Stimulated activated CD4-positive, alpha-beta T cell treated with anti-CD3 and anti-CD28 coated beads, Interleukin-15, amount 100 ng/mL, for 48 hours (primary cell): ENCODE results near the gene GPR37.

Experiments
- DNase-seq, 2 donors: peaks; one replicate each; pipeline ENCODE4 v3.0.0-alpha.2; 2020; ENCODE audit warnings: low read depth in 2 of 2

Gene GPR37, protein sequence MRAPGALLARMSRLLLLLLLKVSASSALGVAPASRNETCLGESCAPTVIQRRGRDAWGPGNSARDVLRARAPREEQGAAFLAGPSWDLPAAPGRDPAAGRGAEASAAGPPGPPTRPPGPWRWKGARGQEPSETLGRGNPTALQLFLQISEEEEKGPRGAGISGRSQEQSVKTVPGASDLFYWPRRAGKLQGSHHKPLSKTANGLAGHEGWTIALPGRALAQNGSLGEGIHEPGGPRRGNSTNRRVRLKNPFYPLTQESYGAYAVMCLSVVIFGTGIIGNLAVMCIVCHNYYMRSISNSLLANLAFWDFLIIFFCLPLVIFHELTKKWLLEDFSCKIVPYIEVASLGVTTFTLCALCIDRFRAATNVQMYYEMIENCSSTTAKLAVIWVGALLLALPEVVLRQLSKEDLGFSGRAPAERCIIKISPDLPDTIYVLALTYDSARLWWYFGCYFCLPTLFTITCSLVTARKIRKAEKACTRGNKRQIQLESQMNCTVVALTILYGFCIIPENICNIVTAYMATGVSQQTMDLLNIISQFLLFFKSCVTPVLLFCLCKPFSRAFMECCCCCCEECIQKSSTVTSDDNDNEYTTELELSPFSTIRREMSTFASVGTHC

DNA sequence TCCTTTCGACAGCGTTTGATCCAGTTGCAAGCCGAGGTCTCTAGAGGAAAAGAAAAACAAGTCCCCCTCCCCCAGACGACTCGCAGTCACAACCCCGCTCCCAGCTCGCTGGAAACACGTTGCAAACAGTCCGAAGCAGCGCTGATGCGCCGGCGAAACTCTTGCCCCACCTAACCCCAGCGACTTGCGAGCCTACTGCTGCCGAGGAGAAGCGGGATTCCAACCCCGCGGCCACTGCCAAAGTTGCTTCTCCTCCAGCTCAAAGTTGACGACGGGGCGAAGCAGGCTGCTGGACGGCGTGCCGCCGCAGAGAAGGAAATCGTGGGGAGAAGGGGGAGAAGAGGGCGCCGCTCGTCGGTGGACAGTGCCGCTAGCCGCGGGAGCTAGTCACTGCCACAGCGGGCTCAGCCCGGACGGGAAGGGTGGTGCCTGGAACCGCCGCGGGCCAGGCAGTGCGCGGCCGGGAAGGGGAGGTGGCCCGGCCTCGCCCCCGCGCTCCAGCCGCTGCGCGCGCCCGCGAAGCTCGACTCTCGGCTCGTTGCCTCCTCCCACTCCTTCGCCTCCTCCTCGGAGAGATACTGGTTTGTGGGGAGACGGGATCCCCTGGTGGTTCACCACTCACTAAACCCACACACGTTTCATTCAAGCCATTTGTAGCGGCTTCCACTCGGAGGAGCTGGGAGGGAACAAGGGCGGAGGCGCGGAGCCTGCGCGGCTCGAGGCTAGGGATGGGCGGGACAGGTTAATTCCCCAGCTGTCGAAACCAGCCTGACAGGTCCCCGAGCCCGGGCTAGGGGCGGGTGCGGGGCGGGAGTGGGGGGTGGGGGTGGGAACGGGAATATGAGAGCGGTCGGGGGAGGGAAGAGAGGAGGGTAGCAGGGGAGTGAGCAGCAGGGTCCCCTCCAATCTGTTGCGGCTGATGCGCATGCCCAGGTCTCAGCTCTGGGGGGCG is at the start of gene GPR37:
TSS of gene GPR37 (minus strand) at position 392 of the 952 bp plus-strand sequence. CDS start 816 bp downstream, outside the sequence.
- peak in 1 of 2 donors; percentile 22 for DNase-seq

DNA sequence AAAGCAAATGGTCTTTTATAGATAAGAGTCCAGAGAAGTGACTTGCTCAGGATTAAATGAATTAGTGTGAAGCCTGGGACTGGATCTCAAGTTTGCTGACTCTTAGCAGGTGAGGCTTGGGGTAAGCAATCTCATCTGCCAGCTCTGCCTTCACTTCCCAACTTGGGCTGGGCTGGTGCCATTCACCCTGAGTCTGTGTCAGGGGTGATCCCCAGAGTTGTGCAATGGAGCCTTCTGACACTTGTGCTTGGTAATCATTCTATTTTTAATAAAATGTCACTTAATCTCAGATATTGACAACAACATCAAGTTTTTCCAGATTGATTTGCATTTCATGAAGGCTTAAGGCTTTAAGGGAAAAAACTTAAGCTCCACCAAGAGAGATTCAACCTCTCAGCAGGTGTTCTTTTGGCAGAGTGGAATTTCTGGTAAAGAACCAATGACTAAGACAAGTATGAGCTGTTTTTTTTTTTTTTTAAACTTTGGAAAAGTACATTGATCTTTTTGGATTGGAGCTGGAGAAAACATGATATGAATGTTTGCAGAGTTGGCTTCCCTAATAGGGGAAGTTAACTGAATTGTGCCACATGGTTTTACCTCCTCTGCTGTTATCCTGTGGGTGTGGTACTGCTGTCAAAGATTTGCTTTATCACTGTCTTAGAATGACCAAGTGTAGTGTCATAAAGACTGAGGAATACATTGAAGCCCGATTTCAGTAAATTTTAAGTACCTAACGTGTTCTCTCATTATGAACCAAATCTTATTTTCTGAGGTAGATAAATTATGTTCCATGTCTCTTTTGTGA is 48.6 kb upstream of the GPR37 start:
- no peak for DNase-seq

DNA sequence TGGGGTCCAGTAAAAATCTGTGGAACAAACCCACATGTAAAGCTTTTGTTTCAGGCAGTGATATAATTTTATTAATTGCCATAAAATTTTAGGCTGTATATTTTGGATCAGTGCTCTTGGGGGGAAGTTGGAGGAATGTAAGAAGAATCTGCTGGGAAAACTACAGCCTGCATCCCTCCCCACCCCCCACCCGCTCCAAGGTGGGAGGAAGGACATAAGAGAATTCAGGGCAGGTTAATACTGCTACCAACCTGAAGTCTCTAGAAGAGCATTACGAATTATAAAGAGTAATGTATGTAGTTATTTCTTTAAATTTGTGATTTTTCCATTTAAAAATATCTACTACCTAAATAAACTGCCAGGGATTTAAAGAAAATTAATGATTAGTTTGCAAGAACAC is 47.2 kb upstream of the GPR37 start:
- no peak for DNase-seq

DNA sequence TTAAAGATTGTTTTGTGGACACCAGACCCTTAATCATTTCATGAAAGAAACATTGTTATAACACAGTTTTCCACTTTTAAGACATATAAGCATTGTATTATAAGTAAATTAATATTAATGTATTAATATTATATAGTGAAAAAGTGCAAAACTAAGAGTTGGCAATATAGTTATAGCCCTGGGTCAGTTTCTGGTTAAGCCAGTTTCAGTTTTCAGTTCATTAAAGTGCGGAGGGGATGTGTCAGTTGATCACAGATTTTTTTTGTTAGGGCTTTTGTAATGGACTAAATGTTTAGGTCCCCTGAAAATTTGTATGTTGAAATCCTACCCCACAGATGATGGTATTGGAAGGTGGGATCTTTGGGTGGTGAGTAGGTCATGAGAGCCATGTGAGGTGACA is 45.7 kb upstream of the GPR37 start:
- DNase-seq, result no peak

DNA sequence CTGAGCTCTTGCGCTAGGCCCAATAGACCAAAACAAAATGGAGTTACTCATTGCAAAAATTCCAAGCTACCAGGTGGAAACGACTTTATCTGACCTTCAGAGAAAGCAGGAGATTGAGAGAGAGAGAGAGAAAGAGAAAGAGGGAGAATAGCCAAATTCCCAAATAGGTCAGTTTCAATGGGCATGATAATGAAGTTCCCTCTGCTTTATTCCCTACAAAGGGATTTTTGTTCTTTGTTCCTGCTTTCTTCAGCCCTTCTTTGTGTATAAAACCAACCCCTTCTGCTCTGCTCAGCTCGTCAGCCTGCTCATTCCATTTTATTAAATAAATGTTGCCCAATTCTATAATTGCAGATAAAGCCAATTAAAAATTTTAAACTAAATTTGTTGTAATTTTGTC is 45.0 kb upstream of the GPR37 start:
- DNase-seq, result no peak

DNA sequence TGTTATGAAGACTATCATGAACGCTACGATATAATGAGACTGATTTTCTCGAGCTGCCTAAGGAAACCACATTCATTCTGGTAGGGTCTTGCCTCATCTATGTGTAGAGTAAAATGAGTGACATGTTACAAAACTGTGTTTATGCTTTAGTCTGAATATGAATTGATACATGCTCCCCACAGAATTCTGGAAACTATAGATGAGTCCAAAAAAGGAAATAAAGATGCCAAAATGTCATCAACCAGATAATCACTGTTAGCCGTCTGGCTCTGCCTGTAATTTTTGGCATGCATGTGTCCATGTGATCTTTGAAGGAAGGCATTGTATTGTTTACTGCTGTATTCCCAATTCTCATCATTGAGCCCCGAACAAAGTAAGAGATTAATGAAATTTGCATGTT is 42.6 kb upstream of the GPR37 start:
- DNase-seq, result no peak

DNA sequence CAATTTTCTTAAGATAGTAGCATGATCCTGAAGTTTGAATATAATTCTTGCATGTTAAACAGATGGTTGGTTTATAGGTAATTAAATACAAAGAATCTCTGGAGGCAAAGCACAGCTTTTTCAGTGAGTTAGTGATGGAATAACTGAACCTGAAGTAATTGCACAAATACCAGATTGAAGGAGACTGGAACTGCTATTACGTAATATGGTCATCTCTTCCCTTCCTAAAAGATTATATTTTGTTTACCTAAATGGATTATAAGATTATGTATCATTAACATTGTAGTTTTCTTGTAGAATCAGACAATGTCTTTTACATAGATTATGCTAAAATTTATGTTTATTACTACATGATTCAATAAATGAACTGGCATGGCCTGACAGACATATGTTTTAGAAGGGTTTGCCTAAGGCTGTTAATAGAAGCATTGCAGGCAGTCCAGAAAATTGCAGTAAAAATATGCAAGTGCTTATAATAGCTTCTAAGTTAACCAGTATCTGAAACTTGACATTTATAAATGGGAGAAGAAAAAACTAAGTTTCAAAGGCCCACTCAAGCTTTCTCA is 35.8 kb upstream of the GPR37 start:
- DNase-seq, result no peak

DNA sequence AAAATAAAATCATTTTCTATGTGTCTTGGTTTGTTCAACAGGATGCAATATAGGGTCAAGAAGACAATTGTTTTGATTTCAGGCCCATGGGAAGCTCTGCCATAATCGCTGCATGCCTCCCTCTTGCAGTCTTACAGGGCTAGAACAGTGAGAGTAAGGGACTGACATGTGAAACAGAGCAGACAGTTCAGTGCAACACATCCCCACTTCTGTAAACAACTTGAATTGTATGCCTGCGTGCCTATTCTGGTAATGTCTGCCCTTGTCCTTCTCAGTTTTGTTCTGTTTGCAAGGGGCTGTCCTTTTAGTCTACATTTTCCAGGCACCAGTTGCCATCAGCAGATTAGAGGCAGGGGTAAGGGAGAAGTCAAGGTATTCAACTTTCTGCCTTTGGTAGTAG is 34.8 kb upstream of the GPR37 start:
- DNase-seq, result no peak

DNA sequence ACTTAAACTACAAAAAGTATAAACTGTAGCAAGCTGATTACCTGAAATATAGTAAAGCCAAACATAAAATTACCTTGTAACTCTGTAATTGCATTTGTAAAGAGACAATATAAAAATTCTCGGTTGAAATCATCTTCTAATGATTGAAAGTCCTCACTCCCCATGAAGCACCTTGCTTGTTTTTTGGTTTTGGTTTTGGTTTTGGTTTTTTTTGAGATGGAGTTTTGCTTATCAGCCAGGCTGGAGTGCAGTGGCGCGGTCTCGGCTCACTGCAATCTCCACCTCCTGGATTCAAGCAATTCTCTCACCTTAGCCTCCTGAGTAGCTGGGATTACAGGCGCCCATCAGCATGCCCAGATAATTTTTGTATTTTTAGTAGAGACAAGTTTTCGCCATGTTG is 33.9 kb upstream of the GPR37 start:
- no peak for DNase-seq

DNA sequence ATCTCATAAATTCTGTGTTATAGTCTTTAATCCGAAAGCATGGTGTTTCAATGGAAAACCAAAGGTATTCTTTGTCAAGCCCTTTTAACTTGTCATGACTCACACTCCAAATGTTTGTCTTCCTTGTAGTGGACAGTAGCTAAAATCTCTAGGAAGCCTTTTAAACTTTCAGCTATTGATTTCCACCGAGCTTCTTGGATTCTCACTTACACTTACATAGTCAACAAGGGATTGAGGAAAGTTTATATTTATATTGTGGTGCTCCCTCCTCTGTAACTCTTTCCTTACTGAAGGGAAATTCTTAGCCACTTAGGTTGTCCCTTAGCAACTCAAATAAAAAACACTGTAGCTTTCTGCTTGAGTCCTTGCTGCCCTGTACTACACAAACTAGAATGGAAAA is 31.2 kb upstream of the GPR37 start:
- no peak for DNase-seq

DNA sequence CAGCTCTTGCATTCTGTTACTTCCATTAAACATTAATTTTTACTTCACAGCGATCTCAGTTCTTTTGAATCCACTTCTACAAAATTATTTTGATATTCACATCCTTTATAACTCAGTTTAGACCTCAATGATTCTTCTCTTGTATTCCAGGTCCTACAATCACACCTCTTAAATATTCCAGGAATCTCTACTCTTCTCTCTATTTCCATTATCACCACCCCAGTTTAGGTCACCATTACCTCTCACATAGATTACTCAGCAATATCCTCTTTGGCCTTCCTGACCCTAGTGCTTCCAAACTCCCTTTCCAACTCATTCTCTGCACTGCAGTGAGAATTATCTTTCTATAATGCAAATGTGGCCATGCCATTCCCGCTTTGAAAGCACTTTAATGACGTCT is 27.1 kb upstream of the GPR37 start:
- DNase-seq, result no peak

DNA sequence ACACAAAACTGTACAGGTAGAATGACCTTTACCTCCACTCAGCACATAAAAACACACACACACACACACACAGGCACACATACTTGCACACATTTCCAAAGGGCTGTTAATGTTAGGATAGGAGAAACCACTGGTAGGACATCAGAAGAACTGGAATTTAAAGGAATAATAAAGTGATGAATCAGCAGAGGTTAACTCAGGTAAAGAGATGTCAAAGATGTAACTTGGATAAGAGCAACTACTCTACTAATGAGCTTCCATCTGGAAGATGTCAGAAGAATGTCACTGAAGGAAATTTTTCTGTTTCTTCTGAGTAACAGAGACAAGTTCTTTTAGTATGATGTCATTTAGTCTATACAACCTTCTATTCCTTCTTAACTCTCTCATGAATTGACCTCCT is 26.4 kb upstream of the GPR37 start:
- no peak for DNase-seq

DNA sequence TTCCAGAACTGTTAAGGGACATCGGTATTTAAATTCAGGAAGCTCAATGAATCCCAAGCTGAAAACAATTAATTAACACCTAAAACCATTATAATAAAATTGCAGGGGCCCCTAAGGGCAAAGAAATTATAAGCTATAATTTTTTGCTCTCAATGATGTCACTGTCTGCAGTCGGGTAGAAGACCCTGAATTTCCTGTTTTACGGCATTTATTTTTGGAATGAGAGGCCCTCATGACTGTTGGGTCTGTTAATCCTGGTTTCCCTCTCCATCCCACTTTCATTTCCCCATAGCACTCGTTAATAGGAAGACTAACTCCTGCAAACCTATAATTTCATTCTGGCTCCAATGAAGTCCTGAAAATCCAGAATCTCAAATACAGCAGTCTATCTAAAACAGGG is 25.8 kb upstream of the GPR37 start:
- DNase-seq, result no peak

DNA sequence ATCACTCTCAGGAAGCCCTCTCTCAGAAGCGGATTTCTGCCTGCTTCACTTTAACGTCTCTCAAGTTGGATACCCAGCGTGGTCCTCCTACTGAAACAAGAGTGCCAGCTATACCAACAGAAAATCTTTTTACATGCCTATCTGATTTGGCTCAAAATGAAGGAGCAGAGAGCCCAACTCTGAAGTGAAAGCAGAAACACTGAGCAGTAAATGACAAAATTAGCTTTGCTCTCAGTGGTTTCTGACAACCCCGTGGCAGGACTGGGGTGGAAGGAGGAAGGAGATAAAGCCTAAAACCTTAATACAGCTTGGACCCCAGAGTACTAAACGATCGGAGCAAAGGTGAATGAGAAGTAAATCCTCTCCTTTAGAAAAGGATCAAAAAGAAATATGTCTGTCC is 25.1 kb upstream of the GPR37 start:
- DNase-seq, result no peak

DNA sequence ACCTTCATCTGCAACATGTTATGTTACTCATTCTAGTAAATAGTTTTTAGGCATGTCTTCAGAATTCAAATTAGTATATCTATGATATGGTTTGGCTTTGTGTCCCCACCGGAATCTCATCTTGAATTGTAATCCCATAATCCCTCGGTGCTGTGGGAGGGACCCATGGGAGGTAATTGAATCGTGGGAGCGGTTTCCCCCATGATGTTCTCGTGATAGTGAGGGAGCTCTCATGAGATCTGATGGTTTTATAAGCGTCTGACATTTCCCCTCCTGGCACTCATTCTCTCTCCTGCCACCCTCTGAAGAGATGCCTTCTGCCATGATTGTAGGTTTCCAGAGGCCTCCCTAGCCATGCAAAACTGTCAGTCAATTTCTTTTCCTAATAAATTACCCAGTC is 20.4 kb upstream of the GPR37 start:
- no peak for DNase-seq

DNA sequence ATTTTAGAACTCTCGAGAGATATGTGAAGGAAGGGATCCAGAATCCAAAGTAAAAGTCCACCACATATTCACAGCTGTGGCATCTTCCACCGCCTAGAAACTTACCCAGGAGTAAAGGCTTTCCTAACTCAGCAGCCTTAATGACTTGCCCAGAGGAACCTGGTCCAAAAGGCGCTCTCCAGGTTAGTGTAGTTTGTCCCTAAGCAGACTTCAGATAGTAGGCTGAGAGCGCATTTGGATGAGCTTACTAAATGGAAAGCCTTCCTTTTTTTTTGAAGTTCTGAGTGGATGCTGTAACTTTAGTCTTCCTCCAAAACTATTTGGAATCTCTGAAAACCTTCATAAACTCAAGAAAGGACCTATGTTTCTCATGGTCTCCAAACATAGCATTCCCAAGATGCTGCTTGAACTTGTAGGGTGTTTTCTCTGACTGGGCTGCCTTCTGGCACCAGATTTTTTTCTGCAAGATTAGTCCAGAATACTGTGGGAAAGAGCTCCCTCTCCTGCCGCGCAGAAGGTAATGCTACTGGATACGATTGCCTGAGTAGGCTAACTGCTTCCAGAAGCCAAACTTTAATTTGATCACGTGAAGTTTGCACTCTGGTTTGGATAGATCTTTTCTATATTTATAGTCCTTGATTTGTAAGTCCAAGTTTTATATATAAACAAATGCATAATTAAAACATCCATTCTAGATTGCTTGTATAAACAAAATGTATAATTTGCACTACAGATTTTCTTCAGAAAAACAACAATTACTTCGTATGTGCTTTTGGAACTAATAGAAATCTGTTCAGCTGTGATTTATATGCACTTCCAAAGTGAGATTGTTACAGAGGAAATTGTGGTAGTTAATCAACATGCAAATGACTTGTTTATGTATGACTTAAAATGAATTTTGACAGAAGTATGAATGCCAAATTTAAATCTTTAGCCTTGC is 19.6 kb upstream of the GPR37 start:
- DNase-seq, result peak in 1 of 2 donors; percentile 4

DNA sequence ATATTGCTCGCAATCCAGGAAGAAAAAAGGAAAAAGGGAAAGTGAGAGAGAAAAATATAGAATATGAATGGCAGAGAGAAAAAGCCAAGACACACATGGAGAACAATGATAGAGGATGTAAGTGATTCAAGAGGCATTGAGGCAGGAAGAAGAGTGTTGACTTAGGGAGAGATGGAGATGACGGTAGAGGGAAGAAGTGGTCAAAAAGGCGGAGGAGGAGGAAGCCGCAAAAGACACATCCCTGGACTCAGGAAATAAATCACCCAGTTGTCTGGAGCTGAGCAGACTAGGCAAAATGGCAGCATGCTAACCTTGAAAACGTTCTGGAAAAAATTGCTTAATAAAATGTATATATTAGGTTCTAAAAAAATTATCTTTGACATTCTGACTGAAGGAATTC is 17.7 kb upstream of the GPR37 start:
- DNase-seq, result no peak

DNA sequence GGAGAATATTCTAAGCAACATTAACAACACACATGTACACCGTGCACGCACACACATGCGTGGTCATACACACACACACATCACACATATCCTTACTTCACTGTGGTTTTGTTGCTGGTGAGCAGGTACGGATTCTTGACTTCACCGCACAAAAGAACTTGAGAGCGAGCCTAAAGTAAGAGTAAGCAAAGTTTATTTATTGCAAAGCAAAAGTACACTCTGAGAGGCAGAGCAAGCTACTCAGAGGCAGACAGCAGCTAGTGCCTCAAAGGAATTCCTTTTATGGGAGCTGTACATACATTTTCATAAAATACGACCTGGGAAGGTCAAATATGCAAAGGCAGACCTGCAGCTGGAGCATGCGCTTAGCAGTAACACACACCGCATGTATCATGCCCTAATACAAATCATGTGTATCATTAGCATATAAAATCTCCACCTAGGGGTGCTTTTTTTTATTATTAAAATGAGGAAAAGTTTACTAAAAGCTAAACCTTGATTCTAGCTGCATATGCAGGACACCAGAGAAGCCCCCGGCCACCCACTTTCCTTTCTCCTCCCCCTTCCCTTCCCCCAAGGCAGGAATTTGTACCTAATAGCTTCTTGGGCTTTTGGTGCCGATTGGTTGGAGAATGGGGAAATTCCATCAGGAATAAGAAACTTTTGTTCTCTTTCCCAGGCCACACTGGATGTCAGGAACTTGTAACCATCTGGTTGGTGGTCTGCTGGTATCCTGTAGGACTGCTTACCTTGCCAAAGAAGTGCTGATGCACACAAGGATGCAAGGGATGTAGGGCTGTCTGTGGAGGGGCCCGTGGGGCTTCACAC is 16.5 kb upstream of the GPR37 start:
- DNase-seq, result no peak

DNA sequence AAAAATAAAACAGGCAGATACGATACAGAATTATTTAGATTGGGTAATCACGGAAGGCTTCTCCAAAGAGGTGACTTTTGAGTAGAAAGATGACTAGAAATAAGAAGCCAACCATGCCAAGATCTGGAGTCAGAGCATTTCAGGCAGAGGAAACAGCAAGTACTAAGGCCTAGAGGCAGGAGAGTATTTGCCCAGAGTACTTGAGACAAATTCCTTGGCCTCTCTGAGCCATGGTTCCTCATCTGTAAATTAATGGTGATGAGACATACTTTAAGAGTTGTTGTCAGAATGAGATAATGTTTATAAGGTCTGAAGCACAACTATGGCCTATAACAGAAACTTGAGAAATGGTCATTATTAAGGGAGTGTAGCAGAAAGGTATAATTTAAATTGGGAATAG is 15.8 kb upstream of the GPR37 start:
- no peak for DNase-seq
